ENCODE results near the gene P4HA3. TPM values are rescaled to one million over a fixed set of nuclear protein-coding genes. Genes with fewer than 3 reads are reported as not detected.

The P4HA3 gene
- total RNA-seq, 1 experiment from 2014 or later, result 0.91 TPM

GRCh38 chr11:74307434-74307833 is 4.0 kb downstream of the P4HA3 start:
- no TSS peak for BruUV-seq (replicated peaks)
- no peak overlapping the region for H3K4me3 ChIP-seq (replicated peaks in 1 of 2; ENCODE audit: low read depth in 1 of 2, low read length in 2 of 2)
- H3K36me3 ChIP-seq (ENCODE audit: control insufficient read depth in 1 of 2, insufficient read depth in 2 of 2, low read length in 2 of 2), result no peaks in the 10 kb centered on the region
- H3K9me3 ChIP-seq (ENCODE audit: control insufficient read depth in 1 of 2, insufficient read depth in 1 of 2, low read depth in 1 of 2, low read length in 2 of 2), result no peaks in the 10 kb centered on the region
- H3K4me2 ChIP-seq (ENCODE audit: low read length), result no peak overlapping the region
- no peak overlapping the region for H2AFZ ChIP-seq (ENCODE audit: low read depth, low read length, poor library complexity, severe bottlenecking)
- ChIA-PET CTCF (no interaction called here), POLR2A (no interaction called here), RAD21 (ENCODE audit: low non-redundant PET in 1 of 2, low total read pairs in 2 of 2, uncharacterized antibody in 2 of 2, unreplicated experiment in 2 of 2) (no interaction called here)
- H4K20me1 ChIP-seq (ENCODE audit: insufficient read depth), result no peaks in the 10 kb centered on the region
- H3K79me2 ChIP-seq (ENCODE audit: insufficient read depth, low read length), result no peaks in the 10 kb centered on the region
- TF ChIP-seq POLR2A (IDR thresholded peaks at IDR 0.05; ENCODE audit: borderline replicate concordance, extremely low read depth, insufficient read depth, insufficient read length) (no peak), POLR2AphosphoS5 (IDR thresholded peaks at IDR 0.05; ENCODE audit: low read depth, low read length) (no peak), FOSL1 (IDR thresholded peaks at IDR 0.05; ENCODE audit: low read depth) (no peak), ELF1 (IDR thresholded peaks at IDR 0.05; ENCODE audit: borderline replicate concordance, low read depth) (no peak), CEBPB (IDR thresholded peaks at IDR 0.05; ENCODE audit: low read depth) (no peak), SRF (IDR thresholded peaks at IDR 0.05; ENCODE audit: low read depth) (no peak), REST (IDR thresholded peaks at IDR 0.05; ENCODE audit: low read depth) (no peak), YY1 (IDR thresholded peaks at IDR 0.05; ENCODE audit: extremely low read depth, insufficient replicate concordance, low read depth, low read length) (no peak)
- H3K27me3 ChIP-seq (ENCODE audit: insufficient read depth, low read length), result no peaks in the 10 kb centered on the region
- ATAC-seq, result no peak
- no peaks in the 10 kb centered on the region for H3K9me2 ChIP-seq (ENCODE audit: insufficient read depth)
- no peak overlapping the region for H3K9ac ChIP-seq (ENCODE audit: low read length)
- H3K4me1 ChIP-seq (ENCODE audit: control insufficient read depth in 1 of 2, insufficient read depth in 2 of 2, low read length in 2 of 2), result peaks cover 0 to 11% of the 10 kb centered on the region in 2 experiments; a peak in 1 of 4 replicates
- intact Hi-C loops (cut with micrococcal nuclease), result no loop called here
- H3K27ac ChIP-seq (ENCODE audit: low read depth, low read length), result no peak overlapping the region
- DNase-seq (ENCODE audit: low read depth, low spot score), result no peak
